Right renal pelvis (tissue), 4 donors: Measurements from ENCODE around the gene THSD4. TPM values are rescaled to one million over a fixed set of nuclear protein-coding genes. Genes with fewer than 3 reads are reported as not detected.

Experiments used
- DNase-seq, 4 donors: peaks; one replicate each; pipeline ENCODE4 v3.0.0-alpha.2; 2013; ENCODE audit warnings: low read depth in 4 of 4, low spot score in 3 of 4, missing footprints in 1 of 4
- polyA plus RNA-seq, 4 donors: library from polyadenylated mRNA; unstranded; fragments of 120-200 nt; gene quantifications; one replicate each; pipeline ENCODE4 v1.2.1, GENCODE V29; 2013; ENCODE audit not compliant: insufficient read length in 4 of 4

The THSD4 gene
- polyA plus RNA-seq, 4 donors, result 32.7 to 45.9 (median 35.6) TPM

GRCh38 chr15:71581398-71581930 is 466.2 kb downstream of the THSD4 start:
- DNase-seq, result no peak

GRCh38 chr15:71585159-71585558 is 469.9 kb downstream of the THSD4 start:
- no peak for DNase-seq

- no peak for DNase-seq
Observed at GRCh38 chr15:71586463-71586862, 471.2 kb downstream of the THSD4 start.

GRCh38 chr15:71588746-71589145 is 473.5 kb downstream of the THSD4 start:
- no peak for DNase-seq

GRCh38 chr15:71591057-71591456 is 475.8 kb downstream of the THSD4 start:
- DNase-seq, result no peak

GRCh38 chr15:71592203-71592602 is 476.9 kb downstream of the THSD4 start:
- DNase-seq, result no peak

GRCh38 chr15:71595846-71596553 is 480.7 kb downstream of the THSD4 start:
- DNase-seq, result no peak

GRCh38 chr15:71596672-71597071 is 481.4 kb downstream of the THSD4 start:
- no peak for DNase-seq

- DNase-seq, result no peak
Observed at GRCh38 chr15:71597126-71597525, 481.9 kb downstream of the THSD4 start.

- DNase-seq, result no peak
Observed at GRCh38 chr15:71597637-71598036, 482.4 kb downstream of the THSD4 start.

GRCh38 chr15:71598741-71599140 is 483.5 kb downstream of the THSD4 start:
- DNase-seq, result no peak

- peak; percentile 16 to 53 (median 22) for DNase-seq
Observed at GRCh38 chr15:71599418-71600151, 484.3 kb downstream of the THSD4 start.

- DNase-seq, result no peak
Observed at GRCh38 chr15:71600237-71600636, 485.0 kb downstream of the THSD4 start.

GRCh38 chr15:71601038-71601834 is 486.0 kb downstream of the THSD4 start:
- no peak for DNase-seq

GRCh38 chr15:71603379-71603778 is 488.1 kb downstream of the THSD4 start:
- DNase-seq, result no peak

GRCh38 chr15:71607383-71607782 is 492.1 kb downstream of the THSD4 start:
- DNase-seq, result no peak

GRCh38 chr15:71610728-71611552 is 495.7 kb downstream of the THSD4 start:
- DNase-seq, result no peak

GRCh38 chr15:71611553-71612396 is 496.5 kb downstream of the THSD4 start:
- no peak for DNase-seq

- no peak for DNase-seq
Observed at GRCh38 chr15:71612397-71612722, 497.1 kb downstream of the THSD4 start.
